ENCODE data around the gene UGT1A9. TPM values are rescaled to one million over a fixed set of nuclear protein-coding genes. Genes with fewer than 3 reads are reported as not detected.

The UGT1A9 gene
- total and polyA plus RNA-seq, 7 donors, result not detected

- ATAC-seq, result no peak
- H3K27ac ChIP-seq, result no peak overlapping the region
- no peaks in the 10 kb centered on the region for H3K9me3 ChIP-seq
- no peaks in the 10 kb centered on the region for H3K36me3 ChIP-seq (ENCODE audit: insufficient read depth in 1 of 2, low read depth in 1 of 2)
- DNase-seq, result no peak
- H3K4me3 ChIP-seq, result no peak overlapping the region
- no peak for TF ChIP-seq CTCF (IDR thresholded peaks at IDR 0.05)
- intact Hi-C loops (cut with DNase I), result no loop called here
- 74 to 75% (median 75%) methylated on average over 18 of the region's 18 CpGs for WGBS, 3 donors
- H3K27me3 ChIP-seq (ENCODE audit: insufficient read depth in 3 of 3, low read length in 2 of 3), result no peaks in the 10 kb centered on the region
- no peaks in the 10 kb centered on the region for H3K4me1 ChIP-seq
Measured at GRCh38 chr2:233793465-233794127, 121.9 kb downstream of the UGT1A9 start.

GRCh38 chr2:233794128-233794658, 122.5 kb downstream of the UGT1A9 start:
- Histone ChIP-seq H3K9me3 (no peaks in the 10 kb centered on the region), H3K4me1 (no peaks in the 10 kb centered on the region), H3K27me3 (ENCODE audit: insufficient read depth in 3 of 3, low read length in 2 of 3) (no peaks in the 10 kb centered on the region), H3K36me3 (ENCODE audit: insufficient read depth in 1 of 2, low read depth in 1 of 2) (no peaks in the 10 kb centered on the region), H3K27ac (no peak overlapping the region), H3K4me3 (no peak overlapping the region)
- no peak for TF ChIP-seq CTCF (IDR thresholded peaks at IDR 0.05)
- ATAC-seq (no peak), DNase-seq (no peak)
- intact Hi-C loops (cut with DNase I), result no loop called here
- WGBS, 3 donors, result 72 to 73% (median 73%) methylated on average over 17 of the region's 17 CpGs

- no peak for TF ChIP-seq CTCF (IDR thresholded peaks at IDR 0.05)
- WGBS, 3 donors, result 86 to 93% (median 92%) methylated on average over 13 of the region's 13 CpGs
- ATAC-seq, result no peak
Measured at GRCh38 chr2:233795735-233796171, 124.1 kb downstream of the UGT1A9 start.

DNA sequence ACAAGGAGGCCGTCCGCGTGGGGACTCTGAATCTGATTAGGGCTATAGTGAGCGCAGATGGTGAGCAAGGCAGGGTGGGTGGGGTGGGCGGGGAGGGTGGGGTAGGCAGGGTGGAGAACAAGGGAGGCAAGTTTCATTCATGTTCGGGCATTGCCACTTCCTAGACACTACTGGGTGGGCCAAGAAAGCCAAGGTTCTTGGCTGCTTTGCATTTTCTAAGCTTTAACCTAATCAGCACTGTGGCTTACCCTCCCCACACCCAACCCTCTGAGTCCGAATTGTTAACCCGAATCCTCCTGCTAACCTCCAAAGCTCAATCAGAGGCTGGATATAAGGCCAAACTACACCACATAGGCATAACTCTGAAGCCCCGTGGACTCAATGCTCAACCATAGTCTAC, 124.6 kb downstream of the UGT1A9 start:
- intact Hi-C loops (cut with DNase I), result no loop called here
- no peak overlapping the region for H3K4me3 ChIP-seq
- TF ChIP-seq CTCF (IDR thresholded peaks at IDR 0.05), result no peak
- H3K27me3 ChIP-seq (ENCODE audit: insufficient read depth in 3 of 3, low read length in 2 of 3), result no peaks in the 10 kb centered on the region
- WGBS, 3 donors, result 79 to 87% (median 83%) methylated on average over 9 of the region's 9 CpGs
- no peaks in the 10 kb centered on the region for H3K4me1 ChIP-seq
- no peaks in the 10 kb centered on the region for H3K36me3 ChIP-seq (ENCODE audit: insufficient read depth in 1 of 2, low read depth in 1 of 2)
- no peaks in the 10 kb centered on the region for H3K9me3 ChIP-seq
- no peak for DNase-seq
- no peak overlapping the region for H3K27ac ChIP-seq
- no peak for ATAC-seq

More at GRCh38 chr2:233795735-233796171, 124.1 kb downstream of the UGT1A9 start:
- no peaks in the 10 kb centered on the region for H3K36me3 ChIP-seq (ENCODE audit: insufficient read depth in 1 of 2, low read depth in 1 of 2)
- H3K9me3 ChIP-seq, result no peaks in the 10 kb centered on the region
- no peak overlapping the region for H3K27ac ChIP-seq
- H3K4me1 ChIP-seq, result no peaks in the 10 kb centered on the region
- DNase-seq, result no peak
- H3K4me3 ChIP-seq, result no peak overlapping the region
- H3K27me3 ChIP-seq (ENCODE audit: insufficient read depth in 3 of 3, low read length in 2 of 3), result no peaks in the 10 kb centered on the region
- intact Hi-C loops (cut with DNase I), result no loop called here
